H1 (cell line): ENCODE results near the gene PTGES2. TPM values are rescaled to one million over a fixed set of nuclear protein-coding genes. Genes with fewer than 3 reads are reported as not detected.

Experiments used
- CTCF ChIA-PET: fragments of 300-600 bp; sonication (Branson Sonifier 250); formaldehyde crosslinking; loops from one replicate; lab custom pipeline; 2021; ENCODE audit not compliant: partially characterized antibody; lab: Charles Lee
- POLR2A ChIA-PET: fragments of 300-600 bp; sonication (Branson Sonifier 250); formaldehyde crosslinking; loops from one replicate; lab custom pipeline; 2021; ENCODE audit warnings: inconsistent platforms; ENCODE audit not compliant: partially characterized antibody; lab: Charles Lee
- DNase-seq, 2 experiments: peaks; one replicate each; pipeline versions ENCODE4 v3.0.0 to v3.0.0-alpha.2; 2010 to 2022; ENCODE audit warnings: low spot score in 2 of 2, low read depth in 1 of 2, mixed read lengths in 1 of 2
- FAIRE-seq: peaks from 2 replicates; lab custom pipeline; 2011; peaks lifted over from hg19 to GRCh38; lab: Jason Lieb, UNC
- H2AFZ ChIP-seq: 2 replicates; pipeline ENCODE4 v1.8.1; 2012; ENCODE audit warnings: low read length, inconsistent platforms
- H2AK5ac ChIP-seq: 2 replicates; pipeline ENCODE4 v1.6.1; 2013; ENCODE audit warnings: low read depth, low read length
- H2BK120ac ChIP-seq: replicated peaks from 2 replicates; pipeline ENCODE3; 2013; ENCODE audit warnings: low read depth, low read length, inconsistent platforms
- H2BK12ac ChIP-seq: 2 replicates; pipeline ENCODE4 v1.6.1; 2013; ENCODE audit warnings: low read depth, low read length
- H2BK15ac ChIP-seq: 2 replicates; pipeline ENCODE4 v1.6.1; 2013; ENCODE audit warnings: low read length
- H2BK20ac ChIP-seq: 2 replicates; pipeline ENCODE4 v1.6.1; 2013; ENCODE audit warnings: low read length
- H2BK5ac ChIP-seq: 2 replicates; pipeline ENCODE4 v1.6.1; 2013; ENCODE audit warnings: low read depth, low read length
- H3K14ac ChIP-seq: 2 replicates; pipeline ENCODE4 v1.6.1; 2013; ENCODE audit warnings: inconsistent platforms; ENCODE audit not compliant: insufficient read length
- H3K18ac ChIP-seq: 2 replicates; pipeline ENCODE4 v1.6.1; 2013; ENCODE audit warnings: low read length; ENCODE audit errors: extremely low read depth
- H3K23ac ChIP-seq: 2 replicates; pipeline ENCODE4 v1.6.1; 2013; ENCODE audit warnings: inconsistent platforms; ENCODE audit not compliant: insufficient read length
- H3K23me2 ChIP-seq: 2 replicates; pipeline ENCODE4 v1.6.1; 2013; ENCODE audit warnings: low read depth, low read length
- H3K27ac ChIP-seq: 2 replicates; pipeline ENCODE4 v1.6.1; 2011; ENCODE audit warnings: low read depth, low read length, inconsistent platforms
- H3K27me3 ChIP-seq, 4 experiments: replicated peaks in 1 of 4; 1 replicate in 1 of 4; 2 replicates in 3 of 4; pipeline versions ENCODE4 v1.6.1 to v1.8.1; 2011 to 2013; ENCODE audit warnings: low read length in 3 of 4, mild to moderate bottlenecking in 3 of 4, inconsistent platforms in 2 of 4, mixed read lengths in 2 of 4, moderate library complexity in 1 of 4; ENCODE audit not compliant: control insufficient read depth in 3 of 4, insufficient read depth in 3 of 4; ENCODE audit errors: extremely low read depth in 1 of 4
- H3K36me3 ChIP-seq, 4 experiments: 2 replicates each; pipeline versions ENCODE4 v1.6.1 to v1.8.1; 2011 to 2013; ENCODE audit warnings: mild to moderate bottlenecking in 4 of 4, low read length in 3 of 4, moderate library complexity in 2 of 4, control low read depth in 1 of 4, inconsistent platforms in 1 of 4; ENCODE audit not compliant: insufficient read depth in 4 of 4, control insufficient read depth in 2 of 4
- H3K4ac ChIP-seq: replicated peaks from 2 replicates; pipeline ENCODE3; 2013; ENCODE audit warnings: low read length, low read depth, mixed read lengths, inconsistent platforms; ENCODE audit not compliant: insufficient read length
- H3K4me1 ChIP-seq, 4 experiments: replicated peaks in 1 of 4; 1 replicate in 1 of 4; 2 replicates in 3 of 4; pipeline versions ENCODE4 v1.6.1 to v1.8.1; 2011 to 2013; ENCODE audit warnings: low read length in 3 of 4, inconsistent platforms in 2 of 4, mixed read lengths in 1 of 4; ENCODE audit not compliant: insufficient read depth in 4 of 4, control insufficient read depth in 3 of 4
- H3K4me2 ChIP-seq, 2 experiments: 2 replicates each; pipeline versions ENCODE4 v1.6.1 to v1.8.1; 2011 to 2013; ENCODE audit warnings: low read depth in 2 of 2, low read length in 2 of 2, control low read depth in 1 of 2, inconsistent platforms in 1 of 2, mild to moderate bottlenecking in 1 of 2; ENCODE audit not compliant: insufficient read depth in 1 of 2
- H3K4me3 ChIP-seq, 4 experiments: fragments of 200-600, 300-600 bp in 1 of 4; sonication (generic), shearing (Covaris generic), sonication (Bioruptor Twin) in 1 of 4; 2 replicates each; pipeline versions ENCODE4 v1.5.1 to v1.8.1; 2011 to 2016; ENCODE audit warnings: low read length in 4 of 4, low read depth in 3 of 4, control low read depth in 2 of 4, inconsistent platforms in 2 of 4, mild to moderate bottlenecking in 2 of 4, mixed read lengths in 1 of 4, moderate library complexity in 1 of 4; ENCODE audit not compliant: insufficient read depth in 2 of 4; ENCODE audit errors: extremely low read depth in 1 of 4
- H3K56ac ChIP-seq: replicated peaks from 2 replicates; pipeline ENCODE3; 2013; ENCODE audit warnings: low read depth, mild to moderate bottlenecking, mixed read lengths, low read length, inconsistent platforms; ENCODE audit not compliant: insufficient read length
- H3K79me1 ChIP-seq: 2 replicates; pipeline ENCODE4 v1.6.1; 2013; ENCODE audit warnings: low read depth, low read length, control low read depth
- H3K79me2 ChIP-seq, 2 experiments: 2 replicates each; pipeline versions ENCODE4 v1.6.1 to v1.8.1; 2012 to 2013; ENCODE audit warnings: low read length in 2 of 2, mild to moderate bottlenecking in 2 of 2, inconsistent platforms in 1 of 2; ENCODE audit not compliant: insufficient read depth in 2 of 2, control insufficient read depth in 1 of 2
- H3K9ac ChIP-seq, 4 experiments: replicated peaks in 1 of 4; 1 replicate in 1 of 4; 2 replicates in 3 of 4; pipeline versions ENCODE4 v1.6.1 to v1.8.1; 2011 to 2013; ENCODE audit warnings: low read depth in 3 of 4, low read length in 3 of 4, control low read depth in 2 of 4, mild to moderate bottlenecking in 2 of 4, moderate library complexity in 2 of 4, inconsistent platforms in 1 of 4; ENCODE audit errors: extremely low read depth in 1 of 4
- H3K9me3 ChIP-seq, 2 experiments: 2 replicates each; pipeline versions ENCODE4 v1.6.1 to v1.8.1; 2012 to 2013; ENCODE audit warnings: mild to moderate bottlenecking in 2 of 2, moderate library complexity in 2 of 2, control low read depth in 1 of 2, inconsistent platforms in 1 of 2, low read depth in 1 of 2, low read length in 1 of 2, mixed read lengths in 1 of 2; ENCODE audit not compliant: insufficient read depth in 2 of 2
- H4K20me1 ChIP-seq, 2 experiments: replicated peaks in 1 of 2; 2 replicates each; pipeline versions ENCODE3 to v1.8.1; 2011 to 2013; ENCODE audit warnings: inconsistent platforms in 2 of 2, low read length in 2 of 2, mild to moderate bottlenecking in 1 of 2; ENCODE audit not compliant: insufficient read depth in 2 of 2, control insufficient read depth in 1 of 2
- H4K5ac ChIP-seq: 2 replicates; pipeline ENCODE4 v1.6.1; 2013; ENCODE audit warnings: low read length, low read depth, mixed read lengths, inconsistent platforms; ENCODE audit not compliant: insufficient read length
- H4K8ac ChIP-seq: 2 replicates; pipeline ENCODE4 v1.8.0; 2013; ENCODE audit warnings: mild to moderate bottlenecking, moderate library complexity, low read length, inconsistent platforms; ENCODE audit not compliant: insufficient read depth; ENCODE audit errors: extremely low read depth
- H4K91ac ChIP-seq: replicated peaks from 2 replicates; pipeline ENCODE3; 2013; ENCODE audit warnings: low read length, mixed read lengths, inconsistent platforms; ENCODE audit not compliant: insufficient read length
- FOSL1 ChIP-seq: IDR thresholded peaks from 2 replicates; pipeline ENCODE4 v1.6.1; 2011; ENCODE audit warnings: mild to moderate bottlenecking, low read depth, low read length, moderate library complexity; ENCODE audit not compliant: insufficient read depth
- HDAC2 ChIP-seq, 2 experiments: fragments of 300-600 bp in 1 of 2; sonication (generic) in 1 of 2; IDR thresholded peaks; 2 replicates each; pipeline ENCODE4 v1.6.1; 2011 to 2012; ENCODE audit warnings: low read depth in 2 of 2, low read length in 2 of 2, mild to moderate bottlenecking in 2 of 2, moderate library complexity in 2 of 2, borderline replicate concordance in 1 of 2, inconsistent platforms in 1 of 2
- RXRA ChIP-seq: IDR thresholded peaks from 2 replicates; pipeline ENCODE4 v1.6.1; 2011; ENCODE audit warnings: low read depth, mild to moderate bottlenecking, low read length, moderate library complexity; ENCODE audit not compliant: insufficient read depth
- SIN3A ChIP-seq, 2 experiments: IDR thresholded peaks in 1 of 2; conservative IDR thresholded peaks in 1 of 2; 2 replicates each; pipeline ENCODE4 v1.6.1; 2011 to 2012; ENCODE audit warnings: low read length in 2 of 2, improper control_type of control experiment in 1 of 2, low read depth in 1 of 2, mild to moderate bottlenecking in 1 of 2
- SP4 ChIP-seq: IDR thresholded peaks from 2 replicates; pipeline ENCODE4 v1.6.1; 2012; ENCODE audit warnings: low read length, inconsistent platforms
- YY1 ChIP-seq: IDR thresholded peaks from 2 replicates; pipeline ENCODE4 v1.6.1; 2011; ENCODE audit warnings: low read depth, mild to moderate bottlenecking, low read length
- WGBS, 2 experiments: shearing (Covaris generic) in 1 of 2; methylation state at CpG; one replicate each; pipeline versions ENCODE4 v1.1.6 to v1.1.7; 2013 to 2015; ENCODE audit warnings: low lambda C conversion rate in 2 of 2, mixed read lengths in 2 of 2, inconsistent platforms in 1 of 2, low coverage in 1 of 2, missing lambda C conversion rate in 1 of 2; ENCODE audit not compliant: insufficient replicate concordance in 2 of 2, insufficient coverage in 1 of 2, insufficient read length in 1 of 2; ENCODE audit errors: extremely low coverage in 1 of 2, missing lambda C conversion rate in 1 of 2; 5-methylcytosine and 5-hydroxymethylcytosine counted together
- polyA plus RNA-seq, 7 experiments: library from polyadenylated mRNA; depleted of rRNA in 3 of 7; stranded (reverse) in 5 of 7; unstranded in 2 of 7; fragments of >200 nt in 5 of 7; fragments of 200-250 nt in 2 of 7; gene quantifications; 1 replicate in 5 of 7; 2 replicates in 1 of 7; 4 replicates in 1 of 7; pipeline versions ENCODE4 v1.2.1 to v1.2.3, GENCODE V29; 2011 to 2013; ENCODE audit warnings: missing spikeins in 2 of 7, mixed read lengths in 2 of 7
- total RNA-seq: library from RNA; stranded (reverse); fragmentation: NEBNext Ultra II Directional; extraction: Animal tissue kit (Norgen Biotek cat#: 25700); gene quantifications from 2 replicates; pipeline ENCODE4 v1.2.1, GENCODE V29; 2021
- TF ChIP-seq, protein P1 (sequence below): IDR thresholded peaks from 2 replicates; pipeline ENCODE4 v1.6.1; 2012; ENCODE audit warnings: inconsistent platforms

Gene PTGES2
- total and polyA plus RNA-seq, 2 of the 8 experiments (the other 6 are each of a cell fraction or from before 2014, with no cell fraction given), result 80.7 to 81.2 TPM

DNA sequence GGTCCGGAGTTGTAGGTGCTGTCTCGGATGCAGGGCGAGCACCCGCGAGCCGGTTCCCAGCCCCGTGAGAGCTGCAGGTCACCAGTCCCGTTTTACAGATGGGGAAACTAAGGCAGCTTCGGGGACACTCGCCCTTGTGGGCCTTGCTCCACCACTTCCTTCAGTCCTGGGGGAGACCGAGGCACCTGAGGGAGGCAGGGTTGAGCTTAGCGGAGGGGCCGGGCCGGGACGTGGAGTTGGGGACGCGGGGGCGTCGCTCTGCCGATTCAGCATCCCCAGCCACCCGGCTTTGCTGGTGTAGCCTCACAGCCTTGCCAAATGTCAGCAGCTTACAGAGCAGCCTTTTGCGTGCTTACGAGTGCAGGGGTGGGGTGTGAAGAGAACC is 33.1 kb upstream of the PTGES2 start:
- Histone ChIP-seq H3K56ac (peak overlapping the region; percentile 25), H3K9ac (peak overlapping the region; percentile 50 to 86 (median 84)), H3K4me3 (peak overlapping the region; percentile 70 to 88 (median 79)), H2BK15ac (no peak overlapping the region), H3K9me3 (no peaks in the 10 kb centered on the region), H3K4ac (no peak overlapping the region), H3K18ac (peak overlapping the region; percentile 71), H2AFZ (peak overlapping the region; percentile 43; the same call in 1 of the 2 replicates), H3K36me3 (peaks cover 0 to 16% (median 6%) of the 10 kb centered on the region in 4 experiments; a peak in 5 of 8 replicates), H4K5ac (peak overlapping the region; percentile 77), H2BK20ac (no peak overlapping the region), H3K23me2 (peaks cover 5% of the 10 kb centered on the region; the same call in 1 of the 2 replicates), H3K27me3 (no peaks in the 10 kb centered on the region; a peak in 1 of 7 replicates), H4K20me1 (peaks cover 0 to 4% of the 10 kb centered on the region in 2 experiments), H2BK12ac (no peak overlapping the region), H4K91ac (peak overlapping the region; percentile 91), H3K79me2 (peaks cover 0 to 4% of the 10 kb centered on the region in 2 experiments; a peak in 1 of 4 replicates), H3K4me1 (peaks cover 0 to 11% (median 1%) of the 10 kb centered on the region in 4 experiments; a peak in 4 of 7 replicates), H3K23ac (peak overlapping the region; percentile 55), H2BK5ac (peak overlapping the region; percentile 71), H3K27ac (peak overlapping the region; percentile 62), H3K14ac (peak overlapping the region; percentile 3), H3K79me1 (0 out of 2 replicates have a peak, but pooled peaks cover 8% of the 10 kb centered on the region), H3K4me2 (peak overlapping the region; percentile 78 to 95), H2AK5ac (no peak overlapping the region), H4K8ac (peak overlapping the region; percentile 98; the same call in 1 of the 2 replicates), H2BK120ac (no peak overlapping the region)
- CTCF ChIA-PET, result interaction anchor here (1.0 to 3.2 kb wide), 3 partner anchors 10 to 36 kb away, joined by 5 to 15 read pairs (median 6); no protein-coding TSS in a partner anchor
- FAIRE-seq (no peak), DNase-seq (no peak)
- POLR2A ChIA-PET, result interaction anchor here (0.6 to 5.1 kb wide), 18 partner anchors 9 to 94 kb away, joined by 3 to 21 read pairs (median 4); partner anchors contain the start of gene PTGES2
- 6% methylated on average over 23 of the region's 23 CpGs; no CpG with 5 or more reads in 1 of the 2 experiments for WGBS, 2 experiments
- TF ChIP-seq, protein P1, sequence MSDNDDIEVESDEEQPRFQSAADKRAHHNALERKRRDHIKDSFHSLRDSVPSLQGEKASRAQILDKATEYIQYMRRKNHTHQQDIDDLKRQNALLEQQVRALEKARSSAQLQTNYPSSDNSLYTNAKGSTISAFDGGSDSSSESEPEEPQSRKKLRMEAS, result no peak
- TF ChIP-seq RXRA (no peak), HDAC2 (IDR thresholded peaks at IDR 0.05; ENCODE audit: borderline replicate concordance in 1 of 2, low read depth in 2 of 2, low read length in 2 of 2) (0 out of 4 replicates have a peak, but pooled peaks of 1 of the 2 experiments have one; percentile 35), SIN3A (conservative IDR thresholded peaks at IDR 0.05 in 1 of 2, IDR thresholded peaks at IDR 0.05 in 1 of 2; ENCODE audit: low read depth in 1 of 2, low read length in 2 of 2) (0 out of 4 replicates have a peak, but pooled peaks of 1 of the 2 experiments have one; percentile 30), YY1 (no peak), FOSL1 (no peak), SP4 (no peak)
